CD4-positive, alpha-beta T cell treated with Interleukin-15 for 4 hours (primary cell): ENCODE results near the gene SYF2.
A peak's percentile ranks its signal among the peaks of the same experiment; 100 is the strongest.
"Not testable (repeated sequence)": the region's sequence is repeated elsewhere in the genome, so short reads cannot be mapped to it uniquely, and the experiment has no call there.

ENCODE experiments used
- DNase-seq: peaks from one replicate; pipeline ENCODE4 v3.0.0-alpha.2; 2020; ENCODE audit warnings: low spot score

The SYF2 gene

GRCh38 chr1:25205786-25206185 is 26.5 kb downstream of the SYF2 start:
- DNase-seq, result no peak

- peak; percentile 39 for DNase-seq
Measured at GRCh38 chr1:25204797-25205480, 27.4 kb downstream of the SYF2 start.

- DNase-seq, result no peak
Measured at GRCh38 chr1:25201006-25201405, 31.3 kb downstream of the SYF2 start.

- DNase-seq, result no peak
Measured at GRCh38 chr1:25199819-25200620, 32.3 kb downstream of the SYF2 start.

GRCh38 chr1:25198663-25199252 is 33.5 kb downstream of the SYF2 start:
- DNase-seq, result no peak

- no peak for DNase-seq
Measured at GRCh38 chr1:25197982-25198662, 34.2 kb downstream of the SYF2 start.

GRCh38 chr1:25197235-25197975 is 34.9 kb downstream of the SYF2 start:
- no peak for DNase-seq

GRCh38 chr1:25196830-25197229 is 35.5 kb downstream of the SYF2 start:
- DNase-seq, result no peak

GRCh38 chr1:25195835-25196234 is 36.5 kb downstream of the SYF2 start:
- no peak for DNase-seq

GRCh38 chr1:25194572-25195020 is 37.7 kb downstream of the SYF2 start:
- DNase-seq, result no peak

- no peak for DNase-seq
Measured at GRCh38 chr1:25194054-25194453, 38.2 kb downstream of the SYF2 start.

- no peak for DNase-seq
Measured at GRCh38 chr1:25193229-25193628, 39.1 kb downstream of the SYF2 start.

GRCh38 chr1:25192154-25192553 is 40.1 kb downstream of the SYF2 start:
- no peak for DNase-seq

- no peak for DNase-seq
Measured at GRCh38 chr1:25190260-25190659, 42.0 kb downstream of the SYF2 start.

- not testable (repeated sequence) for DNase-seq
Measured at GRCh38 chr1:25187904-25188303, 44.4 kb downstream of the SYF2 start.

GRCh38 chr1:25187077-25187476 is 45.2 kb downstream of the SYF2 start:
- no peak for DNase-seq

- no peak for DNase-seq
Measured at GRCh38 chr1:25186161-25187007, 45.9 kb downstream of the SYF2 start.

GRCh38 chr1:25185409-25186160 is 46.7 kb downstream of the SYF2 start:
- DNase-seq, result no peak

- DNase-seq, result no peak
Measured at GRCh38 chr1:25184001-25184762, 48.1 kb downstream of the SYF2 start.
